CD4-positive, alpha-beta T cell (primary cell): ENCODE results near the gene DOK3. TPM values are rescaled to one million over a fixed set of nuclear protein-coding genes. Genes with fewer than 3 reads are reported as not detected.
A peak's percentile ranks its signal among the peaks of the same experiment; 100 is the strongest.

Experiments
- ATAC-seq: fragments of 200-7000 bp; cut with Tn5 transposase; one replicate; pipeline ENCODE4 v1.10.0; 2022; ENCODE audit warnings: mild to moderate bottlenecking; ENCODE audit not compliant: poor library complexity
- CTCF ChIA-PET: fragments of 350-600 bp; sonication (Branson Sonifier 250); formaldehyde crosslinking; loops from one replicate; lab custom pipeline; 2021; ENCODE audit warnings: antibody characterized with exemption, inconsistent platforms; lab: Charles Lee
- POLR2A ChIA-PET: fragments of 350-600 bp; sonication (Branson Sonifier 250); formaldehyde crosslinking; loops from one replicate; lab custom pipeline; 2021; ENCODE audit warnings: antibody characterized with exemption, inconsistent platforms; lab: Charles Lee
- DNase-seq, 14 experiments: peaks; one replicate each; pipeline ENCODE4 v3.0.0-alpha.2; 2013 to 2020; ENCODE audit warnings: mixed read lengths in 2 of 14
- H3K27ac ChIP-seq, 2 donors: one replicate each; pipeline versions ENCODE4 v1.5.1 to v1.7.0; 2013; ENCODE audit warnings: low read length in 2 of 2, low read depth in 1 of 2, mild to moderate bottlenecking in 1 of 2
- H3K27me3 ChIP-seq, 2 experiments: 1 replicate in 1 of 2; 2 replicates in 1 of 2; pipeline versions ENCODE4 v1.6.1 to v1.7.0; 2013; ENCODE audit warnings: low read length in 2 of 2, control low read depth in 1 of 2, mild to moderate bottlenecking in 1 of 2, moderate library complexity in 1 of 2; ENCODE audit not compliant: insufficient read depth in 2 of 2, control insufficient read depth in 1 of 2
- H3K36me3 ChIP-seq: one replicate; pipeline ENCODE4 v1.6.1; 2013; ENCODE audit warnings: low read length, control low read depth; ENCODE audit not compliant: insufficient read depth
- H3K4me1 ChIP-seq: one replicate; pipeline ENCODE4 v1.6.1; 2013; ENCODE audit warnings: low read length, control low read depth; ENCODE audit not compliant: insufficient read depth
- H3K4me3 ChIP-seq: one replicate; pipeline ENCODE4 v1.5.1; 2013; ENCODE audit warnings: mild to moderate bottlenecking, low read length, moderate library complexity
- H3K9me3 ChIP-seq, 2 experiments: 1 replicate in 1 of 2; 2 replicates in 1 of 2; pipeline versions ENCODE4 v1.6.1 to v1.7.0; 2013; ENCODE audit warnings: low read length in 2 of 2, mild to moderate bottlenecking in 2 of 2, control low read depth in 1 of 2, moderate library complexity in 1 of 2; ENCODE audit not compliant: control insufficient read depth in 1 of 2, insufficient read depth in 1 of 2
- H3K27ac Mint-ChIP-seq: one replicate; pipeline ENCODE4 v1.8.0; 2020; ENCODE audit warnings: mixed read lengths
- H3K27me3 Mint-ChIP-seq: one replicate; pipeline ENCODE4 v1.8.0; 2021; ENCODE audit warnings: mixed read lengths
- H3K36me3 Mint-ChIP-seq: one replicate; pipeline ENCODE4 v1.8.0; 2021; ENCODE audit warnings: low read depth, mixed read lengths
- H3K4me1 Mint-ChIP-seq: one replicate; pipeline ENCODE4 v1.8.0; 2021; ENCODE audit warnings: low read depth, mixed read lengths
- H3K4me3 Mint-ChIP-seq: one replicate; pipeline ENCODE4 v1.8.0; 2020; ENCODE audit warnings: mild to moderate bottlenecking, mixed read lengths
- H3K9me3 Mint-ChIP-seq: one replicate; pipeline ENCODE4 v1.8.0; 2020; ENCODE audit warnings: mixed read lengths
- intact Hi-C, 2 experiments: fragments of 100-400 bp; cut with DNase I in 1 of 2; cut with micrococcal nuclease in 1 of 2; formaldehyde crosslinking; loops; one replicate each; pipeline versions ENCODE4 v1.15.1 to v1.9.0; 2023 to 2025; cut with DNase I, micrococcal nuclease
- total RNA-seq, 174 experiments: library from RNA in 2 of 174; stranded (reverse) in 2 of 174; gene quantifications; one replicate each; pipeline ENCODE4 v1.2.3 and lab custom pipeline; 2021 to 2026
- TF ChIP-seq, protein P1 (sequence below): fragments of 200-600 bp; IDR thresholded peaks from one replicate; pipeline ENCODE4 v1.8.0; 2022; ENCODE audit warnings: antibody characterized with exemption, mild to moderate bottlenecking

The DOK3 gene
- total RNA-seq, 2 experiments from 2014 or later = 1.3 to 1.4 TPM

DNA sequence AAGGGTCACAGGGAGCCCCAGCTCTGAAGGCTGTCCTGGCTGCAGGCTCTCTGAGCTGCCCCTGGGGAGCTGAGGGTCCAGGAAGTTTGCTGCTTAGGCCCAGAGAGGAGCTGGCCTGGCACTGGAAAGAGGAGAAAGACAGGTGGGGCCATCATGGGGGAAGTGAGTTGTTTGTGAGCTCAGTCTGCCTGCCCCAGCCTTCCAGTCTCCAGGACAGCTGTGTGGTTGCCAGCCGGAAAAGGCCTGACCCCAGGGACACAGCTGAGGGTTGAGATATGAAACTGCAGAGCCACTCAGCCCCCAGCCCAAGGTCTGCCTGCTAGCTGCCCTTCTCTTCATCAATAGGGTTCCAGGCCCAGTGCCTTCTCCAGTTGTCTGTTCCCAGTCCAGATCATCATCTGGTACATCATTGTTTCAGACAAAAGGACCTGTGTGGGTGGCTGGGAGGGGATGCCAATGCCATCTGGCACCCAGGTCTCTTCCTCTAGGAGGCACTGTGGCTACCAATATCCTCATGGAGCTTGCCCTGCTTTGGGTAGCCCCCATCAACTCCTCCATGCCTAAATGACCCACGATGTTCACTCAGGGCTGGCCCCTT lies 11.4 kb upstream of the DOK3 start:
- peaks cover 36% of the 10 kb centered on the region for H3K4me1 Mint-ChIP-seq
- no peak overlapping the region for H3K27ac Mint-ChIP-seq
- no peaks in the 10 kb centered on the region for H3K9me3 Mint-ChIP-seq
- Histone ChIP-seq H3K4me1 (peaks cover 34% of the 10 kb centered on the region), H3K4me3 (no peak overlapping the region), H3K27ac (no peak overlapping the region), H3K36me3 (peaks cover 46% of the 10 kb centered on the region), H3K9me3 (no peaks in the 10 kb centered on the region), H3K27me3 (no peaks in the 10 kb centered on the region)
- no peak for DNase-seq
- no peak overlapping the region for H3K4me3 Mint-ChIP-seq
- no peak for ATAC-seq
- ChIA-PET CTCF (no interaction called here), POLR2A (interaction anchor here (1.0 to 1.6 kb wide), 2 partner anchors 31 to 117 kb away, joined by 3 to 4 read pairs; no protein-coding TSS in a partner anchor)
- intact Hi-C loops = no loop called here
- H3K36me3 Mint-ChIP-seq = peaks cover 30% of the 10 kb centered on the region
- TF ChIP-seq, protein P1, sequence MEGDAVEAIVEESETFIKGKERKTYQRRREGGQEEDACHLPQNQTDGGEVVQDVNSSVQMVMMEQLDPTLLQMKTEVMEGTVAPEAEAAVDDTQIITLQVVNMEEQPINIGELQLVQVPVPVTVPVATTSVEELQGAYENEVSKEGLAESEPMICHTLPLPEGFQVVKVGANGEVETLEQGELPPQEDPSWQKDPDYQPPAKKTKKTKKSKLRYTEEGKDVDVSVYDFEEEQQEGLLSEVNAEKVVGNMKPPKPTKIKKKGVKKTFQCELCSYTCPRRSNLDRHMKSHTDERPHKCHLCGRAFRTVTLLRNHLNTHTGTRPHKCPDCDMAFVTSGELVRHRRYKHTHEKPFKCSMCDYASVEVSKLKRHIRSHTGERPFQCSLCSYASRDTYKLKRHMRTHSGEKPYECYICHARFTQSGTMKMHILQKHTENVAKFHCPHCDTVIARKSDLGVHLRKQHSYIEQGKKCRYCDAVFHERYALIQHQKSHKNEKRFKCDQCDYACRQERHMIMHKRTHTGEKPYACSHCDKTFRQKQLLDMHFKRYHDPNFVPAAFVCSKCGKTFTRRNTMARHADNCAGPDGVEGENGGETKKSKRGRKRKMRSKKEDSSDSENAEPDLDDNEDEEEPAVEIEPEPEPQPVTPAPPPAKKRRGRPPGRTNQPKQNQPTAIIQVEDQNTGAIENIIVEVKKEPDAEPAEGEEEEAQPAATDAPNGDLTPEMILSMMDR = no peak
- no peaks in the 10 kb centered on the region for H3K27me3 Mint-ChIP-seq

DNA sequence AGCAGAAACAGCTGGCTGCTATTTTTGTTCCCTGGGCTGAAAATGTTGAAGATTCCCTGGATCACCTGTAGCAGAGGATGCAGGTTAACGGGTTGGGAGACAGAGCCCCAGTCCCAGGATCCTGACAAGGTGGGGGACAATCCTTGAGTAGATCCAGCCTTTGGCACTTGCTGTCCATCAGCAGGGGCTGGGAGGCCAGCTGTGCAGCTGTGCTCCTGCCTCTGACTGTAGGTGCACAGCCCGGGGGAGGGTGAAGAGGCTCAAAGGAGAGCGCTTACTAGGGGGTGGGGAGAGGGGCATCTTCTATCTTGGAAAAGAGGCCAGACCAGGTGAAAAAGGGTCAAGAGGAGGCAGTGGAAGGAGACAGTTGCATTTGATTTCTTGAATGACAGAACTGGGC lies 10.6 kb upstream of the DOK3 start:
- H3K4me1 ChIP-seq = peaks cover 41% of the 10 kb centered on the region
- Mint-ChIP-seq H3K36me3 (peaks cover 32% of the 10 kb centered on the region), H3K27ac (no peak overlapping the region), H3K4me1 (peaks cover 43% of the 10 kb centered on the region), H3K9me3 (no peaks in the 10 kb centered on the region), H3K4me3 (peak overlapping the region; percentile 38), H3K27me3 (no peaks in the 10 kb centered on the region)
- H3K27me3 ChIP-seq = no peaks in the 10 kb centered on the region
- no peak overlapping the region for H3K4me3 ChIP-seq
- peaks cover 48% of the 10 kb centered on the region for H3K36me3 ChIP-seq
- no peaks in the 10 kb centered on the region for H3K9me3 ChIP-seq
- CTCF ChIA-PET = no interaction called here
- DNase-seq (no peak), ATAC-seq (no peak)
- H3K27ac ChIP-seq = no peak overlapping the region
- POLR2A ChIA-PET = interaction anchor here (1.0 to 1.6 kb wide), 2 partner anchors 32 to 116 kb away, joined by 3 to 4 read pairs; no protein-coding TSS in a partner anchor
- intact Hi-C loops = no loop called here
- TF ChIP-seq, protein P1 = no peak

GRCh38 chr5:177519463-177520235 lies 10.0 kb upstream of the DOK3 start:
- Mint-ChIP-seq H3K9me3 (no peaks in the 10 kb centered on the region), H3K27me3 (no peaks in the 10 kb centered on the region), H3K36me3 (peaks cover 35% of the 10 kb centered on the region), H3K27ac (peak overlapping the region; percentile 39), H3K4me1 (peaks cover 46% of the 10 kb centered on the region), H3K4me3 (no peak overlapping the region)
- H3K36me3 ChIP-seq = peaks cover 47% of the 10 kb centered on the region
- ChIA-PET POLR2A (no interaction called here), CTCF (interaction anchor here (0.7 kb wide), 1 partner anchor 129 kb away, joined by 3 read pairs; no protein-coding TSS in a partner anchor)
- TF ChIP-seq, protein P1 = no peak
- ATAC-seq = no peak
- no peaks in the 10 kb centered on the region for H3K9me3 ChIP-seq
- H3K27ac ChIP-seq = no peak overlapping the region
- no peak overlapping the region for H3K4me3 ChIP-seq
- no peak for DNase-seq
- intact Hi-C loops = loop anchor here in 1 of 2 experiments (5.0 kb wide), 1 partner anchor 207 kb away; the partner anchor contains the start of gene MXD3
- no peaks in the 10 kb centered on the region for H3K27me3 ChIP-seq
- peaks cover 47% of the 10 kb centered on the region for H3K4me1 ChIP-seq
